Ovary (tissue), 3 donors: ENCODE results near the gene EZH1.
A peak's percentile ranks its signal among the peaks of the same experiment; 100 is the strongest.

Experiments
- CTCF ChIP-seq, 3 donors: fragments of 450-650 bp in 2 of 3; fragments of 200-600 bp in 1 of 3; IDR thresholded peaks; one replicate each; pipeline versions ENCODE4 v1.5.1 to v1.8.0; 2016 to 2022; ENCODE audit warnings: antibody characterized with exemption in 3 of 3, mild to moderate bottlenecking in 1 of 3
- POLR2A ChIP-seq: fragments of 450-650 bp; IDR thresholded peaks from one replicate; pipeline ENCODE4 v1.6.1; 2017; ENCODE audit warnings: antibody characterized with exemption, mild to moderate bottlenecking, moderate library complexity
- donor health status: DM: no; HTN: no; CAD: no.

DNA sequence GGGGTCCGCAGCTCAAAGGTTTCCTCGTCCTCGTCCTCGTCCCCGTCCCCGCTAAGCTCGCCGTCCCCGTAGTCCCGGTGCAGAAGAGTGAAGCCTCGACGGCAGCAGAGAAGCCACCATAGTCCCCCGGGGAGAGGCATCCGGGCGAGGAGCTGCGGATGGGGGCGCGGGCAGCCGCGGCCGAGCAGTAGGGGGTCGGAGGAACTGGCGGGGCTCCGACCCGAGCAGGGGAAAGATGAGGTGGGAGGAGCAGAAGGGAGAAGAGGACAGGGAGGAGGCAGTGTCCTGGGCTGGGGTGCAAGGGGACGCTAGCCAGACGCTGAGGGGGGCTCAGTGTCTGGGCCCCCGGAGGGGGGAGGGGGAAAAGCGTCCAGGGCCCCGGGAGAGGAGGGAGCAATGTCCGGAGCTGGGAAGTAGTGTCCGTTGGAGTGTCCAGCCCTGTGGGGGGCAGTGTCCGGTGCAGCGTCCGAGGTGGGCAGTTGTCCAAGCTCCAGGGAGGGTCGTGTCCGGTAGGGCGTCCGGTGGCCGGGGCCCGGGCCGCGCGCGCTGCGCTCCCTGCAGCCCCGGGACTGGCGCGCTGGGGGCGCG, 68.3 kb downstream of the EZH1 start, which contains the start of gene PLEKHH3:
- TF ChIP-seq CTCF (IDR thresholded peaks at IDR 0.05): peak in 2 of 3 donors; percentile 19 to 40
- TF ChIP-seq POLR2A: peak; percentile 86
